ENCODE measurements around the gene TSPAN12. TPM values are rescaled to one million over a fixed set of nuclear protein-coding genes. Genes with fewer than 3 reads are reported as not detected.

The TSPAN12 gene
- total RNA-seq, 2 donors from 2014 or later, result 35.6 to 50.3 TPM

DNA sequence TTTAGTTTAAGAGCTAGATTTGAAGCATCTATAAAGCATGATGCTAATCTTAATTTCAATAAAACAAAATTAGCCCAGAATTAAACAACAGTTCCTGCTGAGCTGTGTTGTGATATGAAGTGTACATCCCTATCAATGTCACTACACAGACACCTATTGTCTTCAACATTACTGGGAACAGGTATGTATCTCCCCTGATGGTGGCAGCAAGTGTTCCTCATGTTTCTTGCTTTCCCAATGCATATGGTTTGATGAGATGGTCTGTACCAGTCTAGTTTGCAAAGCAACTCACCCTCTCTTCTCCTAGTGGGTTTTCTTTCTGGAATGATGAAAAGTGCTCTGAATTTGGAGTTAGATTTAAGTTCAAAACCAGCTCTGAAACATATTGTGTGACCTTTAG, 38.1 kb downstream of the TSPAN12 start:
- H3K4me1 ChIP-seq (ENCODE audit: control insufficient read depth, insufficient read depth, low read length), result no peaks in the 10 kb centered on the region
- no peak overlapping the region for H3K9ac ChIP-seq (ENCODE audit: extremely low read depth, low read length, poor library complexity, severe bottlenecking)
- TF ChIP-seq, protein P1, sequence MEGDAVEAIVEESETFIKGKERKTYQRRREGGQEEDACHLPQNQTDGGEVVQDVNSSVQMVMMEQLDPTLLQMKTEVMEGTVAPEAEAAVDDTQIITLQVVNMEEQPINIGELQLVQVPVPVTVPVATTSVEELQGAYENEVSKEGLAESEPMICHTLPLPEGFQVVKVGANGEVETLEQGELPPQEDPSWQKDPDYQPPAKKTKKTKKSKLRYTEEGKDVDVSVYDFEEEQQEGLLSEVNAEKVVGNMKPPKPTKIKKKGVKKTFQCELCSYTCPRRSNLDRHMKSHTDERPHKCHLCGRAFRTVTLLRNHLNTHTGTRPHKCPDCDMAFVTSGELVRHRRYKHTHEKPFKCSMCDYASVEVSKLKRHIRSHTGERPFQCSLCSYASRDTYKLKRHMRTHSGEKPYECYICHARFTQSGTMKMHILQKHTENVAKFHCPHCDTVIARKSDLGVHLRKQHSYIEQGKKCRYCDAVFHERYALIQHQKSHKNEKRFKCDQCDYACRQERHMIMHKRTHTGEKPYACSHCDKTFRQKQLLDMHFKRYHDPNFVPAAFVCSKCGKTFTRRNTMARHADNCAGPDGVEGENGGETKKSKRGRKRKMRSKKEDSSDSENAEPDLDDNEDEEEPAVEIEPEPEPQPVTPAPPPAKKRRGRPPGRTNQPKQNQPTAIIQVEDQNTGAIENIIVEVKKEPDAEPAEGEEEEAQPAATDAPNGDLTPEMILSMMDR (conservative IDR thresholded peaks at IDR 0.05), result no peak
- Mint-ChIP-seq H3K4me3 (no peak overlapping the region), H3K27ac (no peak overlapping the region), H3K27me3 (ENCODE audit: insufficient read depth) (no peaks in the 10 kb centered on the region), H3K4me1 (peaks cover 24% of the 10 kb centered on the region), H3K9me3 (no peaks in the 10 kb centered on the region), H3K36me3 (ENCODE audit: low read depth) (peaks cover 34% of the 10 kb centered on the region)
- no peaks in the 10 kb centered on the region for H3K27me3 ChIP-seq (ENCODE audit: control insufficient read depth, insufficient read depth, low read length, poor library complexity, severe bottlenecking)
- H3K27ac ChIP-seq (ENCODE audit: low read depth, low read length), result no peak overlapping the region
- peaks cover 32% of the 10 kb centered on the region for H3K36me3 ChIP-seq (ENCODE audit: control insufficient read depth, insufficient read depth, low read length)
- no peak for DNase-seq
- H3K9me3 ChIP-seq (ENCODE audit: control insufficient read depth, low read length), result no peaks in the 10 kb centered on the region
- H3K4me3 ChIP-seq (ENCODE audit: low read length), result no peak overlapping the region

DNA sequence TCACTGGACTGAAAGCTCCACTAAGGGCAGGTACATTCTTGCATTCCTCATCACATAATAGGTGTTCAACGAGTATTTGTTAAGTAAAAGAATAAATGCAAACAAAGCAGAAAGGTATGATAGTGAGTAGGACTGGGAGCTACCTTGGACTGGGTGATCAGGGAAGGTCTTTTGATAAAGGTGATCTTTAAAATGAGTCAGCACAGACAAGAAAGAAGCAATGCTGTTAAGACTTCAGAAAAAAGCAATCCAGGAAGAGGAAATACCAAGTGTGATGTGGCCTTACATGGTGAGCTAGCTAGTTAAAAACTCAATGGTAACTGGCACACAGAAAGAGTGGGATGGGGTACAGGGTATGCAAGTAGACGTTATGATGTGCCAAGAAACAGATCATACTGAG, 40.1 kb downstream of the TSPAN12 start:
- Mint-ChIP-seq H3K27me3 (ENCODE audit: insufficient read depth) (no peaks in the 10 kb centered on the region), H3K27ac (peak overlapping the region; percentile 27), H3K4me3 (no peak overlapping the region), H3K4me1 (peaks cover 24% of the 10 kb centered on the region), H3K36me3 (ENCODE audit: low read depth) (peaks cover 36% of the 10 kb centered on the region), H3K9me3 (no peaks in the 10 kb centered on the region)
- DNase-seq, result no peak
- H3K27me3 ChIP-seq (ENCODE audit: control insufficient read depth, insufficient read depth, low read length, poor library complexity, severe bottlenecking), result no peaks in the 10 kb centered on the region
- H3K36me3 ChIP-seq (ENCODE audit: control insufficient read depth, insufficient read depth, low read length), result peaks cover 37% of the 10 kb centered on the region
- no peak overlapping the region for H3K4me3 ChIP-seq (ENCODE audit: low read length)
- no peak overlapping the region for H3K9ac ChIP-seq (ENCODE audit: extremely low read depth, low read length, poor library complexity, severe bottlenecking)
- H3K9me3 ChIP-seq (ENCODE audit: control insufficient read depth, low read length), result no peaks in the 10 kb centered on the region
- no peaks in the 10 kb centered on the region for H3K4me1 ChIP-seq (ENCODE audit: control insufficient read depth, insufficient read depth, low read length)
- TF ChIP-seq, protein P1 (conservative IDR thresholded peaks at IDR 0.05), result no peak
- H3K27ac ChIP-seq (ENCODE audit: low read depth, low read length), result no peak overlapping the region
- 85 to 100% methylated on average over 1 to 2 of the region's 2 CpGs for WGBS, 2 experiments (ENCODE audit: insufficient coverage in 1 of 2, insufficient read length in 1 of 2)

DNA sequence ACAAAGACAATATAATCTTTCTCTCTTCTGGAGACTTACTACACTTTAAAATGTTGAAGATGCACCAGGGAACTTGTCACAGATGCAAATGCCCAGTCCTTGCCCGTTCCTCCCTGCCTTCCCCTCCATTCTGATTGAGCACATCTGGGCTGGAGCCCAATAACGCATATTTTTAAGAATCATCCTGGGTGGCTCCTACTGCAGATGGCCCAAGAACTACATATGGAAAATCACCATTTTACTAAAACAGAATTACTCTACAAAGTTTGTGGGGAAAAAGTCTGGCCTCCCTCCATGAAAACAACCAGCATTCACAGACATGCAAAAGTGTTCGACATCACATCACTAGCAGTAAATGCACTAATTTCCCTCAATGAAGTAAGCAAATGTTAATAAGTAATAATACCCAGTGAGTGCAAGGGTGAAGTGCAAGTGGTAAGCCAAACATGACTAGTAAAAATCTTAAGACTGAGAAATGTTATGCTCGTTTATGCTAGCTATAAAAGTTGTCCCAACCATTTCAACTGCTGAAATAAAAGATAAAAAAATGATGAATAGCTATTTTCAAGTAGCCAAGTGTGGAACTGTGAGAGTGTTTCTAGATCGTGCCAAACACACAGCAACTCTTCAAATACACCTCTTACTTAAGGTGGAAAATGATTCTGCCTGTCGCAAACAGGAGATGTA, 43.5 kb downstream of the TSPAN12 start:
- 89 to 93% methylated on average over 3 to 6 of the region's 6 CpGs for WGBS, 2 experiments (ENCODE audit: insufficient coverage in 1 of 2, insufficient read length in 1 of 2)
- Mint-ChIP-seq H3K4me1 (peaks cover 12% of the 10 kb centered on the region), H3K27ac (no peak overlapping the region), H3K27me3 (ENCODE audit: insufficient read depth) (no peaks in the 10 kb centered on the region), H3K4me3 (no peak overlapping the region), H3K36me3 (ENCODE audit: low read depth) (peaks cover 50% of the 10 kb centered on the region), H3K9me3 (no peaks in the 10 kb centered on the region)
- Histone ChIP-seq H3K9me3 (ENCODE audit: control insufficient read depth, low read length) (no peaks in the 10 kb centered on the region), H3K4me3 (ENCODE audit: low read length) (no peak overlapping the region), H3K4me1 (ENCODE audit: control insufficient read depth, insufficient read depth, low read length) (no peaks in the 10 kb centered on the region), H3K36me3 (ENCODE audit: control insufficient read depth, insufficient read depth, low read length) (peaks cover 46% of the 10 kb centered on the region), H3K27ac (ENCODE audit: low read depth, low read length) (no peak overlapping the region), H3K9ac (ENCODE audit: extremely low read depth, low read length, poor library complexity, severe bottlenecking) (no peak overlapping the region), H3K27me3 (ENCODE audit: control insufficient read depth, insufficient read depth, low read length, poor library complexity, severe bottlenecking) (no peaks in the 10 kb centered on the region)
- TF ChIP-seq, protein P1 (conservative IDR thresholded peaks at IDR 0.05), result no peak
- DNase-seq, result no peak

Measured in endodermal cell (in vitro differentiated cells).